A673 (cell line): ENCODE measurements around the gene ALDH8A1.

Source experiments
- EZH2 ChIP-seq: fragments of 200-600 bp; sonication (generic); IDR thresholded peaks from 2 replicates; pipeline ENCODE4 v1.6.1; 2017; ENCODE audit warnings: borderline replicate concordance, low read depth, mild to moderate bottlenecking, mixed read lengths, antibody characterized with exemption, low read length; ENCODE audit not compliant: poor library complexity, severe bottlenecking
- TF ChIP-seq, protein P1 (sequence below): fragments of 300-800, 200-600 bp; sonication (generic); conservative IDR thresholded peaks from 2 replicates; pipeline ENCODE4 v1.5.1; 2017; ENCODE audit warnings: low read depth, mild to moderate bottlenecking, antibody characterized with exemption, low read length, moderate library complexity, mixed read lengths

- TF ChIP-seq, protein P1, sequence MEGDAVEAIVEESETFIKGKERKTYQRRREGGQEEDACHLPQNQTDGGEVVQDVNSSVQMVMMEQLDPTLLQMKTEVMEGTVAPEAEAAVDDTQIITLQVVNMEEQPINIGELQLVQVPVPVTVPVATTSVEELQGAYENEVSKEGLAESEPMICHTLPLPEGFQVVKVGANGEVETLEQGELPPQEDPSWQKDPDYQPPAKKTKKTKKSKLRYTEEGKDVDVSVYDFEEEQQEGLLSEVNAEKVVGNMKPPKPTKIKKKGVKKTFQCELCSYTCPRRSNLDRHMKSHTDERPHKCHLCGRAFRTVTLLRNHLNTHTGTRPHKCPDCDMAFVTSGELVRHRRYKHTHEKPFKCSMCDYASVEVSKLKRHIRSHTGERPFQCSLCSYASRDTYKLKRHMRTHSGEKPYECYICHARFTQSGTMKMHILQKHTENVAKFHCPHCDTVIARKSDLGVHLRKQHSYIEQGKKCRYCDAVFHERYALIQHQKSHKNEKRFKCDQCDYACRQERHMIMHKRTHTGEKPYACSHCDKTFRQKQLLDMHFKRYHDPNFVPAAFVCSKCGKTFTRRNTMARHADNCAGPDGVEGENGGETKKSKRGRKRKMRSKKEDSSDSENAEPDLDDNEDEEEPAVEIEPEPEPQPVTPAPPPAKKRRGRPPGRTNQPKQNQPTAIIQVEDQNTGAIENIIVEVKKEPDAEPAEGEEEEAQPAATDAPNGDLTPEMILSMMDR: no peak
- TF ChIP-seq EZH2: no peak
Observed at GRCh38 chr6:134891633-134892032, 58.3 kb downstream of the ALDH8A1 start.
